Psoas muscle (tissue), 8 donors: ENCODE measurements around the gene FAF2. TPM values are rescaled to one million over a fixed set of nuclear protein-coding genes. Genes with fewer than 3 reads are reported as not detected.

Experiments
- ATAC-seq, 4 donors: fragments of 200-7000 bp; cut with Tn5 transposase; one replicate each; pipeline ENCODE4 v1.9.1; 2020; ENCODE audit warnings: moderate library complexity in 3 of 4, mild to moderate bottlenecking in 2 of 4
- DNase-seq, 2 donors: peaks; one replicate each; pipeline ENCODE4 v3.0.0-alpha.2; 2020
- H3K27ac ChIP-seq: fragments of 200-600 bp; one replicate; pipeline ENCODE4 v1.8.0; 2022
- H3K27me3 ChIP-seq, 3 donors: fragments of 200-600 bp in 1 of 3; one replicate each; pipeline versions ENCODE4 v1.6.1 to v1.8.0; 2013 to 2022; ENCODE audit warnings: low read length in 2 of 3, mild to moderate bottlenecking in 2 of 3, moderate library complexity in 1 of 3; ENCODE audit not compliant: insufficient read depth in 3 of 3
- H3K36me3 ChIP-seq, 2 donors: fragments of 200-600 bp in 1 of 2; one replicate each; pipeline versions ENCODE4 v1.6.1 to v1.8.0; 2013 to 2022; ENCODE audit warnings: low read depth in 1 of 2, mild to moderate bottlenecking in 1 of 2, moderate library complexity in 1 of 2; ENCODE audit not compliant: insufficient read depth in 1 of 2
- H3K4me1 ChIP-seq: fragments of 200-600 bp; one replicate; pipeline ENCODE4 v1.8.0; 2022
- H3K4me3 ChIP-seq: fragments of 200-600 bp; one replicate; pipeline ENCODE4 v1.8.0; 2022; ENCODE audit warnings: mild to moderate bottlenecking
- H3K9me3 ChIP-seq: fragments of 200-600 bp; one replicate; pipeline ENCODE4 v1.8.0; 2022
- WGBS, 3 donors: extraction: QIAGEN DNeasy Blood & Tissue Kit; methylation state at CpG; one replicate each; pipeline versions ENCODE4 v1.1.6 to v1.1.7; 2013; 5-methylcytosine and 5-hydroxymethylcytosine counted together
- intact Hi-C, 2 donors: fragments of 100-400 bp; cut with DNase I; formaldehyde crosslinking; loops; one replicate each; pipeline versions ENCODE4 v1.11.0 to v1.14.2; 2022
- polyA plus RNA-seq, 3 donors: library from polyadenylated mRNA; stranded (reverse); fragments of 200-250 nt; gene quantifications; one replicate each; pipeline ENCODE4 v1.2.3, GENCODE V29; 2013
- total RNA-seq, 4 donors: library from RNA; stranded (reverse); fragmentation: NEBNext Ultra II Directional in 2 of 4; extraction: Animal tissue kit (Norgen Biotek cat#: 25700) in 2 of 4; gene quantifications; one replicate each; pipeline versions ENCODE4 v1.2.1 to v1.2.4, GENCODE V29; 2021 to 2023
- TF ChIP-seq, protein P1 (sequence below): fragments of 200-600 bp; IDR thresholded peaks from one replicate; pipeline ENCODE4 v1.8.0; 2022; ENCODE audit warnings: antibody characterized with exemption
- donor health status: healthy with polysubstance abuse.
- donor health status: DM: no; HTN: no; CAD: no; lungs with moderate emphysema.
- donor health status: Bipolar disorder and iron deficiency.
- donor health status: healthy.
- donor health status: DM: yes; HTN: yes; CAD: no.
- donor health status: DM: no; HTN: no; CAD: no.
- donor health status: DM: no; HTN: no; CAD: no.
- donor health status: DM: yes; HTN: yes; CAD: no.

FAF2 gene
- total and polyA plus RNA-seq, 7 donors: 8.4 to 22.8 (median 14.7) TPM

GRCh38 chr5:176470539-176470938 lies 22.4 kb downstream of the FAF2 start:
- TF ChIP-seq, protein P1, sequence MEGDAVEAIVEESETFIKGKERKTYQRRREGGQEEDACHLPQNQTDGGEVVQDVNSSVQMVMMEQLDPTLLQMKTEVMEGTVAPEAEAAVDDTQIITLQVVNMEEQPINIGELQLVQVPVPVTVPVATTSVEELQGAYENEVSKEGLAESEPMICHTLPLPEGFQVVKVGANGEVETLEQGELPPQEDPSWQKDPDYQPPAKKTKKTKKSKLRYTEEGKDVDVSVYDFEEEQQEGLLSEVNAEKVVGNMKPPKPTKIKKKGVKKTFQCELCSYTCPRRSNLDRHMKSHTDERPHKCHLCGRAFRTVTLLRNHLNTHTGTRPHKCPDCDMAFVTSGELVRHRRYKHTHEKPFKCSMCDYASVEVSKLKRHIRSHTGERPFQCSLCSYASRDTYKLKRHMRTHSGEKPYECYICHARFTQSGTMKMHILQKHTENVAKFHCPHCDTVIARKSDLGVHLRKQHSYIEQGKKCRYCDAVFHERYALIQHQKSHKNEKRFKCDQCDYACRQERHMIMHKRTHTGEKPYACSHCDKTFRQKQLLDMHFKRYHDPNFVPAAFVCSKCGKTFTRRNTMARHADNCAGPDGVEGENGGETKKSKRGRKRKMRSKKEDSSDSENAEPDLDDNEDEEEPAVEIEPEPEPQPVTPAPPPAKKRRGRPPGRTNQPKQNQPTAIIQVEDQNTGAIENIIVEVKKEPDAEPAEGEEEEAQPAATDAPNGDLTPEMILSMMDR: no peak
- peaks cover 17% of the 10 kb centered on the region for H3K4me1 ChIP-seq
- no peak overlapping the region for H3K27ac ChIP-seq
- no peaks in the 10 kb centered on the region for H3K9me3 ChIP-seq
- DNase-seq: no peak
- H3K36me3 ChIP-seq: peaks cover 0 to 29% of the 10 kb centered on the region in 2 donors
- no peaks in the 10 kb centered on the region for H3K27me3 ChIP-seq
- 83 to 90% (median 86%) methylated on average over 4 of the region's 4 CpGs for WGBS, 3 donors
- intact Hi-C loops: no loop called here
- ATAC-seq: no peak
- H3K4me3 ChIP-seq: no peak overlapping the region

DNA sequence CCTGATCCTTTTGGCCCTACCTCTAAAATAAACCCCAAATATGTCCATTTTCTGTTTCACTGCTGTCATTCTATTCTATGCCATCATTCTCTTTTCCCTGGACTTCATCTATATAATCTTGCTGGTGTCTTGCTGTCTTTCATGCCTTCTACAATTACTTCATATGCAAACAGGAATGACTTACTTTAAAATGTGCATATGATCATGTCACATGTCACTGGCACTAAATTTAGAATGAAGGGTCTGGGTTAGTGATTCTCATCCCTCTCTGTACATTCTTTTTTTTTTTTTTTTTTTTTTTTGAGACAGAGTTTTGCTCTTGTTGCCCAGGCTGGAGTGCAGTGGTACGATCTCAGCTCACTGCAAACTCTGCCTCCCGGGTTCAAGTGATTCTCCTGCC lies 22.9 kb downstream of the FAF2 start:
- H3K4me1 ChIP-seq: peaks cover 12% of the 10 kb centered on the region
- WGBS, 3 donors: 92 to 100% (median 92%) methylated on average over 2 of the region's 2 CpGs
- intact Hi-C loops: no loop called here
- no peaks in the 10 kb centered on the region for H3K9me3 ChIP-seq
- TF ChIP-seq, protein P1: no peak
- no peaks in the 10 kb centered on the region for H3K27me3 ChIP-seq
- H3K27ac ChIP-seq: no peak overlapping the region
- ATAC-seq (no peak), DNase-seq (no peak)
- peaks cover 0 to 29% of the 10 kb centered on the region in 2 donors for H3K36me3 ChIP-seq
- H3K4me3 ChIP-seq: no peak overlapping the region

GRCh38 chr5:176473335-176474006 lies 25.3 kb downstream of the FAF2 start:
- TF ChIP-seq, protein P1: no peak

DNA sequence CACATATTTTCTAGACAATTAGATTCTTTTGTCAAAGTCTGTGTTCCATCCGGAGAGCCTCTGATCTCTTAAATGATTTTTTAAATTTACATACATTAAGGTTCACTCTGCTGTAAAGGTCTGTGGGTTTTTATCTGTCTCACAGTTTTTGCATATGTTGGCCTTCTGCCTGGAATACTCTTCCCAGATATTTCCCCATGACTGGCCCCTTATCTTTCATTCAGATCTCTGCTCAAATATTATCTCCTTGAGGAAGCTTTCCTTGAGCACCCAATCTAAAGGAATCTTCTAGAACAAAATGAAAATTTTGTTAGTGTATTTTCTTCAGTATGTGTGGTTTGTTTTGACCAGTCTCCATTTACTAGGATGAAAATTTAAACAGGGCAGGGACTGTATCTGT lies 26.3 kb downstream of the FAF2 start:
- intact Hi-C loops: no loop called here
- H3K27ac ChIP-seq: no peak overlapping the region
- H3K36me3 ChIP-seq: peaks cover under 1 to 32% of the 10 kb centered on the region in 2 donors
- 94 to 100% (median 96%) methylated on average over 1 of the region's 1 CpG for WGBS, 3 donors
- TF ChIP-seq, protein P1: no peak
- H3K27me3 ChIP-seq: no peaks in the 10 kb centered on the region
- no peak overlapping the region for H3K4me3 ChIP-seq
- peaks cover 1% of the 10 kb centered on the region for H3K4me1 ChIP-seq
- ATAC-seq (no peak), DNase-seq (no peak)
- no peaks in the 10 kb centered on the region for H3K9me3 ChIP-seq

More at GRCh38 chr5:176473335-176474006, 25.3 kb downstream of the FAF2 start:
- no peaks in the 10 kb centered on the region for H3K27me3 ChIP-seq
- intact Hi-C loops: no loop called here
- peaks cover 0 to 32% of the 10 kb centered on the region in 2 donors for H3K36me3 ChIP-seq
- peaks cover 5% of the 10 kb centered on the region for H3K4me1 ChIP-seq
- DNase-seq (no peak), ATAC-seq (no peak)
- no peak overlapping the region for H3K4me3 ChIP-seq
- no peak overlapping the region for H3K27ac ChIP-seq
- no peaks in the 10 kb centered on the region for H3K9me3 ChIP-seq
- 86 to 89% (median 87%) methylated on average over 7 of the region's 7 CpGs for WGBS, 3 donors

DNA sequence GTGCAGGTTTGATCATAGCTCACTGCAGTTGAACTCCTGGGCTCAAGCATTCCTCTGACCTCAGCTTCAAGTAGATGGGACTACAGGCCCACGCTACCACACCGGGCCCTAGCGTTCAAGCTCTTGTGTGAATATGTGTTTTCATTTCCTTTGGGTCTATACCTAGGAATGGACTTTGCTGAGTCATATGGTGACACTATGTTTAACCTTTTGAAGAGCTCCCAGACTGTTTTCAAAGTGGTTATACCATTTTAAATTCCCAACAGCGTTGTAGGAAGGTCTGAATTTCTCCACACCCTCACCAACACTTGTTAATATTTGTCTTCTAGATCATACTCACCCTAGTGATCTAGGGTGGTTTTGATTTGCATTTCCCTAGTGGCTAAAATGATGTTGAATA lies 33.5 kb downstream of the FAF2 start:
- no peak overlapping the region for H3K27ac ChIP-seq
- ATAC-seq: peak in 2 of 4 donors; percentile 27 to 44
- H3K36me3 ChIP-seq: peaks cover 7 to 56% of the 10 kb centered on the region in 2 donors

More for the DNA sequence above, 33.5 kb downstream of the FAF2 start:
- peaks cover 2% of the 10 kb centered on the region for H3K4me1 ChIP-seq
- H3K4me3 ChIP-seq: no peak overlapping the region
- TF ChIP-seq, protein P1: no peak
- WGBS, 3 donors: 96 to 100% (median 97%) methylated on average over 4 of the region's 4 CpGs
- H3K9me3 ChIP-seq: no peaks in the 10 kb centered on the region
- intact Hi-C loops: no loop called here
- no peak for DNase-seq
- H3K27me3 ChIP-seq: no peaks in the 10 kb centered on the region
